Stimulated activated CD8-positive, alpha-beta memory T cell treated with anti-CD3 and anti-CD28 coated beads, Interleukin-12 subunit alpha, Interleukin-12 subunit beta, amount 100 ng/mL, for 24 hours (primary cell): Measurements from ENCODE around the gene ANKRD10.
"Not testable (repeated sequence)": the region's sequence is repeated elsewhere in the genome, so short reads cannot be mapped to it uniquely, and the experiment has no call there.

Experiments
- DNase-seq: peaks from one replicate; pipeline ENCODE4 v3.0.0-alpha.2; 2020; ENCODE audit errors: extremely low read depth

Gene ANKRD10

GRCh38 chr13:110915057-110915873, at the start of gene ANKRD10:
Gene ANKRD10 (minus strand): TSS chr13:110915069. CDS start chr13:110914934, 135 bp downstream.
- DNase-seq: peak; percentile 90

- DNase-seq: no peak
Observed at GRCh38 chr13:110964229-110965037, 49.6 kb upstream of the ANKRD10 start.

- no peak for DNase-seq
Observed at GRCh38 chr13:110963554-110963970, 48.7 kb upstream of the ANKRD10 start.

GRCh38 chr13:110961959-110962358, 47.1 kb upstream of the ANKRD10 start:
- no peak for DNase-seq

GRCh38 chr13:110960204-110960603, 45.3 kb upstream of the ANKRD10 start:
- no peak for DNase-seq

- no peak for DNase-seq
Observed at GRCh38 chr13:110957931-110958330, 43.1 kb upstream of the ANKRD10 start.

GRCh38 chr13:110957181-110957884, 42.5 kb upstream of the ANKRD10 start:
- no peak for DNase-seq

- DNase-seq: not testable (repeated sequence)
Observed at GRCh38 chr13:110956216-110956615, 41.3 kb upstream of the ANKRD10 start.

GRCh38 chr13:110955608-110956007, 40.7 kb upstream of the ANKRD10 start:
- not testable (repeated sequence) for DNase-seq

GRCh38 chr13:110955072-110955503, 40.2 kb upstream of the ANKRD10 start:
- not testable (repeated sequence) for DNase-seq

- DNase-seq: not testable (repeated sequence)
Observed at GRCh38 chr13:110954533-110954920, 39.7 kb upstream of the ANKRD10 start.

GRCh38 chr13:110953833-110954532, 39.1 kb upstream of the ANKRD10 start:
- no peak for DNase-seq

- no peak for DNase-seq
Observed at GRCh38 chr13:110953416-110953815, 38.5 kb upstream of the ANKRD10 start.

GRCh38 chr13:110952135-110952534, 37.3 kb upstream of the ANKRD10 start:
- not testable (repeated sequence) for DNase-seq

GRCh38 chr13:110950819-110951570, 36.1 kb upstream of the ANKRD10 start:
- DNase-seq: no peak

GRCh38 chr13:110950356-110950755, 35.5 kb upstream of the ANKRD10 start:
- DNase-seq: no peak

- DNase-seq: no peak
Observed at GRCh38 chr13:110949628-110950027, 34.8 kb upstream of the ANKRD10 start.

- no peak for DNase-seq
Observed at GRCh38 chr13:110949116-110949515, 34.2 kb upstream of the ANKRD10 start.

- DNase-seq: not testable (repeated sequence)
Observed at GRCh38 chr13:110947338-110947737, 32.5 kb upstream of the ANKRD10 start.

GRCh38 chr13:110945928-110946570, 31.2 kb upstream of the ANKRD10 start:
- DNase-seq: no peak
